Measurements from ENCODE around the gene ATF3.
"Not testable (repeated sequence)": the region's sequence is repeated elsewhere in the genome, so short reads cannot be mapped to it uniquely, and the experiment has no call there.

ATF3 gene

DNA sequence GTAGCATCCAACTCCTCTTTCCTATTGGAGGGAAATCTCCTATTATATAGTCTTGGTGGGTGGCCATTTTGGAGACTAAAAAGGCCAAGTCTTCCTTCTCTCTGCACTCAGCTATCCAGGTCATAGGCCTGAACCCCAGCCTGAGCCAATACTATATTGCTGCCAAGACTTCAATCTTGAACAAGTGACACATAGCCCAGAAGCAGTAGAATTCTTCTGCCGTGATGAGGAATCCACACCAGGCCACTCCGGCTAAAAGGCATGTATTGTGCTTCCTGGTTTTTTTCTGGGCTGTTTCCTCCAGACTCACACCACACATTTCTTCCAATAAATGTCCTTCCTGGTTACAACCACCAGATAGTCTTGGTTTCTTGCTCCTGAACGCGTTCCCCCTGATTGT, 43.0 kb downstream of the ATF3 start:
- no peak for DNase-seq (ENCODE audit: low read depth)

GRCh38 chr1:212651977-212652376, 43.4 kb downstream of the ATF3 start:
- DNase-seq (ENCODE audit: low read depth), result no peak

DNA sequence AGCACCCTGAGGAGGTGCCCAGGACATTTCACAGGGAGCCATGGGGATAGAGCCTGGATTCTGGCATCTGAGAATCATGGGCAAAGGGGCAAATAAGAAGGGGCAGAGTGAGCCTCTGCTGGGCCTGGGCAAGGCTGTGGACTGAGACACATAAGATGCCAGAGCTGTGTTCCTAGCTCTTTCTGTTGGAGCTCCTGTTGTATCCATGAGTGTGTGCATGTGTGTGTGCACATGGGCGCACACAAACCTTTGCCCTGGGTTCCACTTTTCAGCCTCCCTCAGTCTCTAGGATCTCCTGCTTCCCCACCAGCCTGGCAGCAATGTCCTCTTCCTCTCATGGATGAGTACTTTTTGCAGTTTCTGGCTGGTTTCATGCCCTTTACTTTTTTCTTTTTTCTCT, 44.0 kb downstream of the ATF3 start:
- no peak for DNase-seq (ENCODE audit: low read depth)

DNA sequence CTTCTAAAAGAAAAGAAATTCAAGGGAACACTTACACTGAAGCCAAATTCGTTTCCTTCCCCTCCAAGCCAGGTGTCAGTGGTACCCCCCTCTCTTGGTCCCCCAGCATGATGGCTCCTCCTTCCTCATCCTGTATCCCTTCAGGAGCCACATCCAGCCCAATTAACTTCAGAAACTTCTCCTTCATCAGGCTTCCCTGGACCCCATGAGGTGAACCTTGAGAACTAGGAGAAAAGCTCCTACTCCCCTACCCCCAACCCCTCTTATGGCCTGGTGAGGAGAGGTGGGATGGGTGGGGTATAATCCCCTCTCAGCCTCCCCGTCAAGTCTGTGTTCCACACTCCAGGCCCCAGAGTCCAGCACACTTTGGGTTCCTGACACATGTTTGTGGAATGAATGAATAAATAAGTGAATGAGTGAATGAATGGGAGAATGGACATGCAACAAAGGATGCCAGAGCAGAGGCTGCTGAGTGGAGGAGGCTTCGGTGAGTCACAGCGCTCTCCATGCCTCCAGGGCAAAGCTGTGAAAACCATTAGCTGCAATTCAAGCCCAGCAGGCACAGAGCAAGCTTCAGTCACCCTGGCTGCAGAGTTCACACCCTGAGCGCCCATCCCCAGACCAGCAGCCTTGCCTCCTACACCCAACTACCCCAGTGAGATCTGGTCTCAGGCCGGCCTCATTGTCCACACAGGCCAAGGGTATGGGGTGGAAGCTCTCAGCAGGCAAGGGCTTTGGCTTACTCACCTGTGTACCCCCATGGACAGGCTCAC, 47.3 kb downstream of the ATF3 start:
- DNase-seq (ENCODE audit: low read depth), result no peak

DNA sequence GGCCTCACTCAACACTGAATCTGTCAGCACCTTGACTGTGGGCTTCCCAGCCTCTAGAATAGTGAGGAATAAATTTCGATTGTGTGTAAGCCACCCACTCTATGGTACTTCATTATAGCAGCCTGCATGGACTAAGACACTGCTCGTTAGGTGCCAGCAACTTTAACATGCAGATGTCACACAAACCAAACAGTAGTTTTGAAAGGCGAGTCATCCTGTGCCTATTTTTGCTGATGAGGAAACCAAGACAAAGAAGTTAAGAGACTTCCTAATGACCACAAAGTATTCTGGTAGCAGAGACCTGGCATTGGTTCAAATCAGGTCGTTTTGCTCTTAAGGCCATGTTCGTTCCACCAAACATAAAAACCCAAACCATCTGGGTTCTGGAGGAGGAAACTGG, 48.2 kb downstream of the ATF3 start:
- DNase-seq (ENCODE audit: low read depth), result no peak

DNA sequence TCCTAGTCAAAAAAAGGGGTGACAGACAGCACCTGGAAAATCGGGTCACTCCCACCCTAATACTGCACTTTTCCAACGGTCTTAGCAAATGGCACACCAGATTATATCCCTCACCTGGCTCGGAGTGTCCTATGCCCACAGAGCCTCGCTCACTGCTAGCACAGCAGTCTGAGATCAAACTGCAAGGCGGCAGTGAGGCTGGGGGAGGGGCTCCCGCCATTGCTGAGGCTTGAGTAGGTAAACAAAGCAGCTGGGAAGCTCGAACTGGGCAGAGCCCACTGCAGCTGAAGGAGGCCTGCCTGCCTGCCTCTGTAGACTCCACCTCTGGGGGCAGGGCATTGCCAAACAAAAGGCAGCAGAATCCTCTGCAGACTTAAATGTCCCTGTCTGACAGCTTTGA, 49.7 kb downstream of the ATF3 start:
- DNase-seq (ENCODE audit: low read depth), result not testable (repeated sequence)

DNA sequence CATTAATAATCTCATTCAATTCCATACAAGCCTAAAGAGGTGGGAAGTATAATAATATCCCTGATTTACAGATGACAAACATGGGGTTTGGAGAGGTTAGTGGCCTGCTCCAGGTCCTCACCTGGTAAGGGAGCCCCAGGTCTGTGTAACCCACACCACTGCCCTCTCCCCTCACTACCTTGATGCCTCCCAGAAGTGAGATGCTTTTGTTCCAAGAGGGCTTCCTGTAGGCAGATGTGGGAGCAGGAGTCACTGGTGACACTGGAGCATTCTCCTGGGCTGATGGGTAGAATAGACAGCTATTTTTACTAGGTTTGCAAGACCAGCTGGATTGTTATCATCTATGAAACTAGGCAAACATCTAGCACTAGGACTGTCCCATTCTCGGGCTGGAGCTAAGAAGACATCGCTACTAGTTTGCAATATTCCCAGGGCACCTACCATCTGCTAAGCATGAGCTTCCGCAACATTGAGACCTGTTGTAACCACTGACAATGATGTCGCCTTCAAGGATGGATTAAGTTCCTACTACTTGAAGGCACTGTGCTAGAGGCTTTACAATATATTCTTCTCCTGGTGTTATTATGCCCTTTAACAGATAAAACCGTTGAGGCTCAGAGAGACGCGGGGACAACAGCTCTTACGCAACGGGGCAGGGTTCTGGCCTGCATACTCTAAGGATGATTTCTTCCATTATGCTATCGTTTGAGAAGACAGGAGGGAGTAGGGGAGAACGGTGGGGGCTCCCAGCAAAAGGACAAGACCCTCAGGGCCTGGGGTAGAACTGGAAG, 56.0 kb downstream of the ATF3 start:
- no peak for DNase-seq (ENCODE audit: low read depth)

DNA sequence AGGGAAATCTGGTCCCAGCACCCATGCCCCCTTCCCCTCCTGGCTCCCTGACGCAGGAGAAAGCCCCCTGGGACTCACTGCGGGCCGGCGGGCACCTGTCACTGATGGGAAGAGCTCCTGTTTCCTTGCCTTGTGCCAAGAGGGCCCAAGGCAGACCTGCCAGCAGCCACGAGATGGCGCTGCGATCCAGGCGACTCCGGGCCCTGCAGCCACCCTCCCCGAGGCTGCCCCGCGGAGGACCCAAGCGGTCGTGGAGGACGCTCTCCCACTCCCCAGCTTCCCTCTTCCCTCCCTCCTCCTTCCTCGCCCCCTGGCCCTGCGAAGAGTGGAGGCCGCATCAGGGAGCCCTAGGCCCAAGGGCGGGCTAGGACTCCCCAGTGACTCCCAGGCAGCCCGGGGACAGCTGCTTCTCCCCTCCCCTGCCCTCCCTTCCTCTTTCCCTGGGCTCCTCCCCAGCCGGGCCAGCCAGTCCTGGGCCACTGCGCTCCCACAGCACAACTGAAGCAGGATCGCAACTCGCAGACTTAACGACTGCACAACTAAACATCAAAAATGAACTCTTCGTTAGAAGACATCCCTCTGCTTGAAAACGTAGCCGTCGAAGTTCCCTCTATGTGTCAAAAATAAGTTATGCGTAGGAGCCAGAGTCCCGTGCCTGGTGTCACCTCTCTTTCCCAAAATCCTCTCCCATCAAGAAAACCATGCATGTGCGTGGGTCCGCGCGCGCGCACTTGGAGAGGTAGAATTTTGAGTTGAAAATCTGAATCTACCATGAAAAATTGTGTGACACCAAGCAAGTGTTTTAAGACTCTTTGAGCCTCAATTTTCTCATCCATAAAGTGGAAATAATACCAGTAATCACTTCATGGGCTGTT, 56.9 kb downstream of the ATF3 start:
- DNase-seq (ENCODE audit: low read depth), result peak; percentile 39

DNA sequence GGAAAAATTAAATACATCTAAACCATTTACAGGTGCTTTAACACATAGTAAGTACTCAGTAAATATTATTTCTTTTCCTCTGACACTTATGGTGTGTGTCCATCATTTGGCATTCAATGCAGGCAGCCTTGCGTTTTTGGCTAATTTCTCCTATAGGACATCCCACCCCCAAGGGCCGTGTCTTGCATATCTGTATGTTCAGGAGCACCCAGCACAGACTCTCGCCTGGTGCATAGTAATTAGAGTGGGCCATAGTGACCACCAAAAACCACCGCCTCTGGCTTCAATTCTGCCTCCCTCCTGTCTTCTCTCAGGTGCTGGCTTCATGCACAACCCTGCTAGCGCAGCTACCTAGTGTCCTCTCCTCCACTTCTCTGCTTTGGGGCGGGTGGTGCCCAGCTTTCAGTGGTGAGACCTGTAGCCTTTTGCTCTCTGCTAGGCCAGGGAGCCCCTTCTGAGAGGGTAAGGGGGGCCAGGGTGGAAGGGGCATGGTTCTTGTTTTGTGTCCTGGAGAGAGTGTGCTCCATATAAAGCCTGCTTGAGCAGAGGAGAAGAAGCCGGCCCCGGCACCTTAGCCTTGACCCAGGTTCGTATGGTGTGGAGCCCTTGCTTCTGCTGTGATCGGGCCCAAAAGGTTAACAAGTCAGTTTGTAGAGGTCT, 57.7 kb downstream of the ATF3 start:
- DNase-seq (ENCODE audit: low read depth), result no peak

DNA sequence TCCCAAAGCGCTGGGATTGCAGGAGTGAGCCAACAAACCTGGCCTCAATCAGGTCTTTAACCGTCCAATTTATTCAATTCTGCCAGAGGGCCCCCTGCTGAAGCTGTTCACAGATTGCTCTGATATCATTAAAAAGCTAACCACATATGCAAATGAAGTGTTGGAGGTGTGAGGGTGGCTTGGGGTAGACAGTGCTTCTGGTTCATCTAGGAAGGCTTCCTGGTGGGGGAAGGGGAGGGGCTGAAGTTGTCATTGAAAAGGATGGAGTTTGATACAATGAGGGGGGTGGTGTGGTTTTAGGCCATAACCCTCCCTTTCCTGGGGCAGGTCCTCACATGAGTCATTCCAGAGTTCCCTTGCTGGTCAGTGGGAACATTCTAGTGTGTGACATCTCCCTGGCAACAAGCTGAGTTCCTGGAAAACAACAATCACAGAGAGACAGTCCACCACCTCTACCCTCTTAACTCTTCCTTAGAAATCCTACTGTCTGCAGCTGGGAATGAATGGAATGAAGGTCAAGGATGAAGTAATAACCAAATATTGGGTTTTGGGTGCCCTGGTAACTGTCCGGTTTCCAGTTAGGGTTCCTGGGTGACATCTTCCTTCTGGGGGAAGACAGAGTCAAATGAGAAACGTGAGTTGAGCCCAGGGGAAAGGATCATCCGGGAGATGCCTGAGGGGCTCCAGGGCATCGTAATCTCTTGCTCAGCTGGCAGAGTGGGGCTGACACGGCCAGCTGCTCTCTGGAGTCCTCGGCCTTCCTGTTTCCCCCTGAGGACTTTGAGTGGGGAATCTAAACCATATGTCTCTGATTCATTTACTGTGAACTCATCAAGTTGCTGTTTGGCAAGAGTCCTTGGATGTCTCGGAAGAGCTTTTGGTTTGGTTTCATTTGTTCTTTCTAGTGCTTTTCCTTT, 58.9 kb downstream of the ATF3 start:
- DNase-seq (ENCODE audit: low read depth), result peak; percentile 42

- DNase-seq (ENCODE audit: low read depth), result no peak
Measured at GRCh38 chr1:212668477-212668876, 59.9 kb downstream of the ATF3 start.

DNA sequence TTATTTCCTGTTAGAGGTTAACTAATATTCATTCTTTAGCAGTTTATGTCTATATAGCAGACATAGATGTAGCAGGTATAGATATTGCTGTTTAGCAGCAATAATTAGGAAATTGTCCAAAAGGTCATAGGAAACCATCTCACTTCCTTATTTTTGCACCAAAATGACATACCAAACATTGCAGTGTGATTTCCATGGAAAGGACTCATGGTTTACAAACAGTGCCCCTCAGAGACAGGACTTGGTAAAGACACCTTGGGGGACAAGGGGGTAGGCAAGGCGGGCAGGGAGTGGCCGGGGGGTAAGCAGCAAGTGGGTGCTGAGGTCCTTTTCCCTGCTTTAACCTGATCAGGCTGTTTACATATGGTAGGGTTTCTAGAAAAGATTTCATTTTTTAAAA, 60.5 kb downstream of the ATF3 start:
- no peak for DNase-seq (ENCODE audit: low read depth)

DNA sequence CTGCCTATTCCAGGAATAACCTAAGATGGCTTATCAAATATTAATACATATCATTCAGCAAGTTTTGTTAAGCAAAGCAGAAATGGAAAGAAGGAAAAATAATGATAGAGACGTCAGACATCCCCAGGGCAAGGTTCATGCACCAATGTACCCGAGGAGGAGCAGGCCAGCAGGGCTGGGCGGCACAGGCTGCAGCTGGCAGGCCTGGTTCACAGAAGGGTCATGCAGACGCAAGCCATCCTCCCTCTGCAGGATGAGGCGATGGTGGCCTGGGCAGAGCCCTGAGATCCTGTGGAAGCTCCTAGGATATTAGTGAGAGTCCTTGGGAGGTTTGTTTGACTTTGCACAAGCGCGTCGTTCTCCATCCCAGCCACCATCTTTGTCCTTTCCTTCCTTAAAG, 61.0 kb downstream of the ATF3 start:
- DNase-seq (ENCODE audit: low read depth), result no peak

DNA sequence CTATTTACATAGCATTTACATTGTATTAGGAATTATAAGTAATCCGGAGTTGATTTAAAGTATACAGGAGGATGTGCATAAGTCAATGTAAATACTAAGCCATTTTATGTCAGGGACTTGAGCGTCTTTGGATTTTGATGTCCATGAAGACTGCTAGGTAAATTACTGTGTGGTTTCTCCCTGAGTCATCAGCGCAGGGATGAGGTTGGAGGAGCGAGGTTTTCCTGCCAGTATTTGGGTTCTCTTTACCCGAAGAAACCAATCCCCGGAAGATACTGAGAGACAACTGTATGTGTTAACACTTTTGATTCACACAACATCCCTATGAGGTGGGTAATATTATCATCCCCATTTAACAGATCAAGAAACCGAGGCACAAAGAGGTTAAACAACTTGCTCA, 61.7 kb downstream of the ATF3 start:
- no peak for DNase-seq (ENCODE audit: low read depth)

Data from HS-27A (cell line).